ENCODE data around the gene BCAN.

The BCAN gene

GRCh38 chr1:156657741-156658319 is 15.9 kb downstream of the BCAN start:
- no peak overlapping the region for H3K4me3 ChIP-seq (ENCODE audit: low read depth, low read length)
- peak; percentile 9; the same call in 1 of the 2 replicates for TF ChIP-seq CTCF (IDR thresholded peaks at IDR 0.05; ENCODE audit: low read depth, low read length)

- H3K4me3 ChIP-seq (ENCODE audit: low read depth, low read length) = no peak overlapping the region
- TF ChIP-seq CTCF (IDR thresholded peaks at IDR 0.05; ENCODE audit: low read depth, low read length) = no peak
Measured at GRCh38 chr1:156658496-156658895, 16.6 kb downstream of the BCAN start.

GRCh38 chr1:156658945-156659574 is 17.1 kb downstream of the BCAN start:
- H3K4me3 ChIP-seq (ENCODE audit: low read depth, low read length) = no peak overlapping the region

DNA sequence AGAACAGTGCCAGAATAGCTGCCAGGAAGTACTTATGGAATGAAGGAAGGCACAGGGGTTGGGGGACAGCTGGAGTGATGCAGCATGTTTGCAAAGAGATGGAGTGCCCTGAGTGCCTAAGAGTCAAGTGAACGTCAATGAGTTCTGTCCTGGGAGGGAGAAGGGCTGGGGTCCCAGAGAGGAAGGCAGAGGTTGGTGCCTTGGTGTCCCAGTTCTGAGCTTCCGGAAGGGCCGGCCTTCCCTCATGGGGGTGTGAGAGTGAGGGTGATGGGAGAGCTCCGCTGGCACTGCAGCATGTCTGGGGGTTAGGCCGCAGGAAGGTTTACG is 17.7 kb downstream of the BCAN start:
- no peak for TF ChIP-seq CTCF (IDR thresholded peaks at IDR 0.05; ENCODE audit: low read depth, low read length)
- H3K4me3 ChIP-seq (ENCODE audit: low read depth, low read length) = no peak overlapping the region

More at GRCh38 chr1:156658945-156659574, 17.1 kb downstream of the BCAN start:
- no peak for TF ChIP-seq CTCF (IDR thresholded peaks at IDR 0.05; ENCODE audit: low read depth, low read length)

DNA sequence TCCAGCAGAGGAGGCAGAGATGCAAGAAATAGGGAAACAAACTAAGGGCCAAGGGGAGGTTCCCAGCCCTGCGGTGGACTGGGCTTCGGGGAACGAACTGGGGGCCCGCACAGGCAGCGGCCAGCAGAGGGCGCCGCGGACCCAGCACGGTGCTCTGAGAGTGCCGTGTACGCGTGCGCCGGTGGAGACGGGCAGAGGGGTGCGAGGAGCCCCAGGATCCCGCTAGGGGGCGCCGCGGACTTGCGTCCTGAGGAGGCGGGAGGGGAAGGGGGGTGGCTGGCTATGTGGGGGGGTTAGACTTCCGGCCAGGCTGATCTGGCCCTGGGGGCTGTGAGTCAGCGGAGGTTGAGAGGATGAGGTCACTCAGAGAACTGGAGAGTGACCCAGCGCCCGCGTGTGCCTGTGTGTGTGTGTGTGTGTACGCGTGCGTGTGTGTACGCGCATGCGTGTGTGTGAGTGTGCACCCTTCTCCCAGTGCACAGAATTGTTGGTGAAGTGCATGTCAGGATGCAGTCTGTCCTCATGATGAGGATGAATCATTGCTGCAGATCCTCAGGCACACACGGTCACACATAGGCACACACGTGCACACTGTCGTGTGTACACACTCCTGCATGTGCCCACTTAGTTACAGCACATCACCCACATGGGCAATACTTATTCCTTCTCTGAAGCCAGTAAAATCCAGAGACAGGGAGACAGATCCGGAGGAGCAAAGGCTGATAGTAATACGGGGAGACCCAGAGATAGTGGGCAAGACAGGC is 18.3 kb downstream of the BCAN start:
- H3K4me3 ChIP-seq (ENCODE audit: low read depth, low read length) = no peak overlapping the region
- TF ChIP-seq CTCF (IDR thresholded peaks at IDR 0.05; ENCODE audit: low read depth, low read length) = peak; percentile 96

DNA sequence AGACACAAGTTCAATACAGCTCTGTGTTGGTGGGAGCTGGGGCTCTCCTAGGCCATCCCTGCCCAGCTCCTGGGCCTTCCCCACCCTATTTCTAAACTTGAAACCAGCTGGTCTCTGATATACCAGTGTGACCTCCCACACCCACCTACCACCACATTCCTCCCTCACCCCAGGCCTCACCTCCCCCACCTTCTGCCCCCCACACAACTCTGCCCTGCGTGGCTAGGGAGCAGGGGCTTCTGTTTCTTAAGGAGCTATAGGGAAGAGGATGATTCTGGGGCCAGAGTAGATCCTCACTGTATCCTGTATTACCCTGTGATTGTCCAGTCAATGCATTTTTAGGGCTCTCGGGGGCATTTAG is 18.8 kb downstream of the BCAN start:
- H3K4me3 ChIP-seq (ENCODE audit: low read depth, low read length) = peak overlapping the region; percentile 35
- no peak for TF ChIP-seq CTCF (IDR thresholded peaks at IDR 0.05; ENCODE audit: low read depth, low read length)

All from WI38 (cell line).